NCI-H2171 (cell line): ENCODE measurements around the gene DYNC1I2.

Source experiments
- DNase-seq: peaks from one replicate; lab custom pipeline; 2025; lab: John Stamatoyannopoulos, UW

DYNC1I2 gene

GRCh38 chr2:171687287-171688128 is at the start of gene DYNC1I2:
DYNC1I2 (plus strand) TSS chr2:171687469; CDS start chr2:171690156, 2,687 bp downstream.
- peak; percentile 86 for DNase-seq

GRCh38 chr2:171651667-171652415 is 35.4 kb upstream of the DYNC1I2 start:
- DNase-seq, result no peak

GRCh38 chr2:171652416-171652785 is 34.9 kb upstream of the DYNC1I2 start:
- no peak for DNase-seq

- no peak for DNase-seq
These were observed 31.7 kb upstream of the DYNC1I2 start for GRCh38 chr2:171655586-171655985.

DNA sequence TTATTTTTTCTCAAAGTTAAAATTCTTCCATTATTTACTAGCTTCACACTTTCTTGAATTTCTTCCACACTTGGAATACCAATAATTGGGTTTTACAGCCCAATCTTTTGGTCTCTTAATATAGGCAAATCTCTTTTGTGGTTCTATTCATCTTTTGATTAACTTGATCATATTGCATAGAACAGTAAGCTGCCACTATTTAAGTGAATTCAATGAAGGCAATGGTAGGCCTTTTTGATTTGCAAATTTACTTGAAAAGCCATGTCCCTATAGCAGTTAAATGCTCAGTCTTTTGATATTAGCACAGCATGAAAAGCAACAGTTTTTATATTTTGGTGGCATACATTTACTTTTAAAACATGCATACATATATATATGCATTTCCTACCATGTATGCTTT is 20.2 kb upstream of the DYNC1I2 start:
- no peak for DNase-seq

GRCh38 chr2:171668183-171668582 is 19.1 kb upstream of the DYNC1I2 start:
- DNase-seq, result no peak

- no peak for DNase-seq
These were observed 18.1 kb upstream of the DYNC1I2 start for GRCh38 chr2:171669121-171669520.

DNA sequence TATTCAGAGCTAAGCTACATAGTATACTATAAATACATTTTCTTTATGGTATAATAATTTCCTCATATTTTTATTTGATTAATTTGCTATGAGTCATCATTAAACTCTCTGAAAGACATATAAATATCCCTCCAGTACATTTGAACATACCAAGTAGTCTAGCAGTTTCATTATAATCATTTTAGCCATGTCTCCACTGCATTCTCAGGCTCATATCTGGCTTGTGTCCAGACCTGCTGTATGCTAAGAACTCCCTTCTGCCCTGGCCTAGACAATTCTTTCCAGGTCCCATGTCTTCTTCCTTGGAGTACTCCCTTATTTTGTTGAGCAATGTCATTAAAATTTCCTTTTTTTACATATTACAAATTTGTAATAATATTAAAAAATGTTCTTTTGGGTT is 16.6 kb upstream of the DYNC1I2 start:
- no peak for DNase-seq

- no peak for DNase-seq
These were observed 15.4 kb upstream of the DYNC1I2 start for GRCh38 chr2:171671867-171672266.

- no peak for DNase-seq
These were observed 13.4 kb upstream of the DYNC1I2 start for GRCh38 chr2:171673905-171674304.

DNA sequence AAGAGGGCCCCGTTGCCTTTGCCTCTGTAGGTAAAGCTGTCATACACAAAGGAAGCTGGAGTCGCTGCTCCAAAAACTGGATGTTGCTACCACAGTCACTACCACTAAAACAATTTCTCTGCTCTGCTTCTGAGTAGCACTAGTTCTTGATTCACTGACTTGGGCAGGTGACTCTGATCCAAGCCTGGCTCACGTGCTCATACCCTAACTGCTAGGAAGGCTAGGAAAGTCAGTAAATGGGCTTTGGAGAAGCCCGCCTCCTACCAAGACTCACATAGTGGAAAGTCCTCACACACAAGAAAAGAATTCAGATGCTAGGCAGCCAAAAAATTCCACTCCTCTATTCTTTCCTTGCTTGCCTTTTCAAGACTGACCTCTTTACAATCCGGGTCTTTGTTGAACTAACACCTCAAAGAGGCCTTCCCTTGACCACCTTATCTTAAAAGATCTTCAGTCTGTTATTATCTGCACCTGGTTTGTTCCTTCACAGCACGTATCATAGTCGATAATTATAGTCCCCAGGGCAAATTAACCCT is 11.4 kb upstream of the DYNC1I2 start:
- no peak for DNase-seq

DNA sequence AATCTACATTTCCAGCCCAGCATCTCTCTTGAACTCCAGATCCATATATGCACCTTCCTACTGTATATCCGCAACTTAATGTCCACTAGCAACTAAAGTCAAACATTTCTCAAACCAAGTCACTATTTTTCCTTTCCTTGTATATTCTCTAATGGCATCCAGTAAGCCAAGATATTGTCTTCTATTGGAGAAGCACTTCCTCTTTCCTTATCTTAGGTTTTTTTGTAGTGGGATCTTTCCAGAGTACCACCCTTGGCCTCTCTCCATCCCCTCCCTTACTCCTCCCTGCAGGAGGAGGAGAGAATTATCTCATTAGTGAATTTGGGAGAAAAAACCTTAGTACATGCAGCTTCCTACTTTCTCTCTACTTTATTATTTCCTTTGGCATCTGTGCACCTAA is 8.7 kb upstream of the DYNC1I2 start:
- no peak for DNase-seq

- no peak for DNase-seq
These were observed 828 bp downstream of the DYNC1I2 start for GRCh38 chr2:171688129-171688465.

DNA sequence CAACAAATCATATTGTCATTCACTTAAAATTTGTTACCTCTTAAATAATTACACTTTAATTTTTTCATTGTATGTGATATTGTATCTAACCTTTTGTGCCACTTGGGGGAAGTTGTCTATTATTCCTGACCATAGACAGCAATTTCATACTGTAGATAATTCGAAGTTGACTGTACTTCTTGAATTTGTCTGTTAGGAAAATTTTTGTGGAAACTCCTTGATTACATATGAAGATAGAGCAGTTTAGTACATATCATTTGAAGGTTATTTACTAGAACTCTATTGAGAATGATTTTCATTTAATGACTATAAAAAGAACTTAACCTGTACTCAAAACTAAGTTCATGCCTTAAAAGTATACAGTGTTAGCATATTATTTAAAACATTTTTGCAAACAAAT is 5.1 kb downstream of the DYNC1I2 start:
- DNase-seq, result no peak

- no peak for DNase-seq
These were observed 15.7 kb downstream of the DYNC1I2 start for GRCh38 chr2:171702781-171703556.

DNA sequence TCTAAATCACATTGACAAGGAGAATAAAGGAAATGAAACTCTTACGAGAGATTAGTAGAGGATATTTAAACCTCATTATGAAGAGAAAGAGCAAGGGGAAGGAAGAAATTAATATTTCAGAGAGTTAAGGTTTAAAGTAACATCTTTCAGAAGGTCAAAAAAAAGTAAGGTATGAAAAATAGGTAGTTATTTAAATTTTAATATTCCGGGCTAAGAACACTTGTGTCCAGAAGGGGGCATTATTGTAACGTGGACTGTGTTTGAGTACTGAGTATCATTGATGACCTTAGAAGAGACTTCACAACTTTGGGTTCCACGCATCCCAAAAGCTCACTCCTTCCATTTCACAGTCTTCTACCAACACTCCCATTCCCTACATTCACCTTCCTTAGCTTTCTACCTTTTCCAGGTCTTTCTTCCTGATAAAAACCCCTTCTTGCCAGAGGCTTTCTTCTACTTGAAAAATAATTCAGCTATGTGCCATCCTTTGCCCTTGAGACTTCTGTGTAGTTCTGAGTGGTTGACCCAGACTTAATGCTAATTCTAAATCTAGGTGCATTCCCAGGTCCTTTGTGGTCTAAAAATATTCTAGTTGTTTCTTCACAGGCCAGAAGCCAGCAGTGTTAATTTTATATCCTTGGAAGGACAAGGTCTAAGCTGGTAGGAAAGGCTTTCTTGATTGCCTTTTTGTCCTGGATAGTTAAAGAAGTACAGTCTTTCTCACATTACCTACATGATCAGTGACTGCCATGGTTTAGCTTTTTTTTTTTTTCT is 16.5 kb downstream of the DYNC1I2 start:
- no peak for DNase-seq

DNA sequence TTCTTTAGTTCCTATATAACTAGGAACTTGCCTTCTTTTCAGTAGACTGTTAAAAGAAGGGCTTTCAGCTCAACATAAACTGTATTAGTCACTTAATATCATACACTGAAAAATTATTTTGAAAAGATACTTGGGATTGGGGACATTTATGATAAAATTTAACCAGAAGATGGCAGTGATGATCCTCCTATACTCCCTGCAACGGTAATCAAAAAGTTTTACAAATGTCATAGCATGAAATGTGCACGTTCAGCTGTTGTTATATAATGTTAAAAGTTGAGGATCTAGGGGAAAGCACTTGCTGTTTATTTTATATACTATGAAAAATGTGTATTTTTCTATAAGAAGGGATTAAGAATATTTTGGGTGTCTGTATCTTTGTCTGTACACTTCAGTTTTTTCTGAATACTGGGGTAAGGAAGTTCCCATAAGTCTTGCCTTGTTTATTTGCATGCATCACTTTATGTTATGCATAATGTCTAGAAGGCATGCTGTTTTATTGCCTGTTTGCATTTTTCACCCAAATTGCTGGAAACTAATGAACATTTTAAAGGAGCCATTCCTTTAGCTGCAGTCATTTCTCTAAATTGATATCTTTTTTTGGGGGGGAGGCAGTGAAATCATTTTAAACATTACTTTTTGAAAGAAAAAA is 19.0 kb downstream of the DYNC1I2 start:
- DNase-seq, result no peak

GRCh38 chr2:171707752-171708151 is 20.5 kb downstream of the DYNC1I2 start:
- no peak for DNase-seq

DNA sequence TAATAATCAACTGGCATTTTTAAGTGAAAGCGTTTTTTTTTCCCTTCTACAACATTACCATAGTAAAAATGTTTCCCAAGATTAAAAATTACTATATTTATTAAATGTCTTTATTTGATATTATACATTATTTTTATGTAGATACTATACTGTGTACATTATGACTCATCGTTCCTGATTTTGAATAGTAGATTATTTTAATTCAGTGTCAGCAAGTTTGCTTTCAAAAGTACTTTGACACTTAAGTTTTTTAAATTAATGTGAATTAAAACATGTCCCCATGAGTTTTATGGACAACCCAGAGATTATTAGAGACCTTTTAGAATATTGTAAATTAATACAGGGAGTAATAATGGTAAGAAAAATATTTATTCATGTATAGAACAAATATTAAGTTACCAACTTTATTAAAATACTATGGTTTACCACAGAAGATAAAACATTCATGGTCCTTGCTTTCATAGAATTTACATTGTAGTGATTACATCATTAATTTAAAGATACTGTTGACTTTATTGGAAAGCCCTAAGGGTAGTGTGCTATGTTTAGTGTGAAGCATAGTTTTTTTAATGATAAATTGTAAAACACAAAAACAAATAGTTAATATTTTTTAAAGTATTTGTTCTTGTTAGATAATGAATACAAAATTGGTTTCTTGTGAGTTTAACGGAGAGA is 21.9 kb downstream of the DYNC1I2 start:
- no peak for DNase-seq

GRCh38 chr2:171711351-171711750 is 24.1 kb downstream of the DYNC1I2 start:
- DNase-seq, result no peak

GRCh38 chr2:171712051-171712450 is 24.8 kb downstream of the DYNC1I2 start:
- no peak for DNase-seq
